KMS-11 (cell line): ENCODE results near the gene HECTD1.

Source experiments
- H2AFZ ChIP-seq: fragments of 200-600 bp; sonication (generic); 2 replicates; pipeline ENCODE4 v1.6.1; 2016; ENCODE audit warnings: antibody characterized with exemption, mixed run types, low read depth
- H3K27ac ChIP-seq: fragments of 200-600 bp; sonication (generic); 2 replicates; pipeline ENCODE4 v1.6.1; 2016; ENCODE audit warnings: mild to moderate bottlenecking, mixed run types
- H3K27me3 ChIP-seq: fragments of 200-600 bp; sonication (generic); 2 replicates; pipeline ENCODE4 v1.6.1; 2017; ENCODE audit warnings: mild to moderate bottlenecking, low read depth, mixed run types, moderate library complexity; ENCODE audit not compliant: insufficient read depth
- H3K36me3 ChIP-seq: fragments of 200-600 bp; sonication (generic); 2 replicates; pipeline ENCODE4 v1.6.1; 2017; ENCODE audit warnings: mild to moderate bottlenecking, mixed run types; ENCODE audit not compliant: insufficient read depth
- H3K4me1 ChIP-seq: fragments of 200-600 bp; sonication (generic); 2 replicates; pipeline ENCODE4 v1.6.1; 2016; ENCODE audit warnings: mild to moderate bottlenecking, low read depth, mixed run types; ENCODE audit not compliant: poor library complexity, severe bottlenecking
- H3K4me2 ChIP-seq: fragments of 200-600 bp; sonication (generic); 2 replicates; pipeline ENCODE4 v1.7.0; 2016; ENCODE audit warnings: mild to moderate bottlenecking, mixed run types
- H3K4me3 ChIP-seq: fragments of 200-600 bp; sonication (generic); IDR thresholded peaks from 2 replicates; pipeline ENCODE4 v1.6.1; 2017; ENCODE audit warnings: low read depth, low read length, mixed read lengths; ENCODE audit not compliant: insufficient read depth
- H3K79me2 ChIP-seq: fragments of 200-600 bp; sonication (generic); 2 replicates; pipeline ENCODE4 v1.6.1; 2016; ENCODE audit warnings: low read depth, mixed run types; ENCODE audit not compliant: insufficient read depth
- H3K9ac ChIP-seq: fragments of 200-600 bp; sonication (generic); 2 replicates; pipeline ENCODE4 v1.6.1; 2016; ENCODE audit warnings: mild to moderate bottlenecking, mixed run types
- H4K20me1 ChIP-seq: fragments of 200-600 bp; sonication (generic); 2 replicates; pipeline ENCODE4 v1.6.1; 2016; ENCODE audit warnings: mild to moderate bottlenecking, mixed run types; ENCODE audit not compliant: insufficient read depth
- CTCF ChIP-seq: fragments of 200-600 bp; sonication (generic); conservative IDR thresholded peaks from 2 replicates; pipeline ENCODE4 v1.6.1; 2017; ENCODE audit warnings: low read depth, mild to moderate bottlenecking, antibody characterized with exemption, low read length, moderate library complexity, mixed read lengths

HECTD1 gene

DNA sequence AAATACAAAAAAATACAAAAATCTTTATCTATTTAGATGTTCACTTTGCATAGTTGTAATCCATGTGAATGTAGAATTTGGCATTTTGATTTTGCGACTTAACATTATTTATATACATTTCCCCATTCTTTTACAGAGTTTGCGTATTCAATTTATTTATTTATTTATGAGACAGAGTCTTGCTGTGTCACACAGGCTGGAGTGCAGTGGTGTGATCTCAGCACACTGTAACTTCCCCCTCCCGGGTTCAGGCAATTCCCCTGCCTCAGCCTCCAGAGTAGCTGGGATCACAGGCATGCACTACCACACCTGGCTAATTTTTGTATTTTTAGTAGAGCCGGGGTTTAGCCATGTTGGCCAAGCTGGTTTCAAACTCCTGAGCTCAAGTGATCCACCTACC lies 156.1 kb downstream of the HECTD1 start:
- Histone ChIP-seq H3K27ac (no peak overlapping the region), H3K36me3 (no peaks in the 10 kb centered on the region), H2AFZ (no peak overlapping the region), H3K4me3 (no peak overlapping the region), H3K9ac (no peak overlapping the region), H3K4me2 (no peak overlapping the region), H3K27me3 (no peaks in the 10 kb centered on the region), H4K20me1 (no peaks in the 10 kb centered on the region), H3K79me2 (no peaks in the 10 kb centered on the region), H3K4me1 (no peaks in the 10 kb centered on the region)
- TF ChIP-seq CTCF, result no peak

DNA sequence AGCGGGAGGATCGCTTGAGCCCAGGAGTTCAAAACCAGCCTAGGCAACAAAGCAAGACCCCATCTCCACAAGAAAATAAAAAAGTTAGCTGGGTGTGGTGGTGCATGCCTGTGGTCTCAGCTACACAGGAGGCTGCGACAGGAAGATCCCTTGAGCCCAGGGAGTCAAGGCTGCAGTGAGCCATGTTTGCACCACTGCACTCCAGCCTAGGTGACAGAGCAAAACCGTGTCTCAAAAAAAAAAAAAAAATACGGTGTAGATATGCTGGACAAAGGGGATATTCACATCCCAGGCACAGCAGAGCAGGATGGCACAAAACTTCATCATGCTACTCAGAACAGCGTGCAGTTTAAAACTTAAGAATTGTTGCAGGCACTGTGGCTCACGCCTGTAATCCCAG lies 156.6 kb downstream of the HECTD1 start:
- Histone ChIP-seq H3K4me3 (no peak overlapping the region), H3K27me3 (no peaks in the 10 kb centered on the region), H3K9ac (no peak overlapping the region), H3K27ac (no peak overlapping the region), H3K4me1 (no peaks in the 10 kb centered on the region), H3K4me2 (no peak overlapping the region), H2AFZ (no peak overlapping the region), H3K36me3 (no peaks in the 10 kb centered on the region), H3K79me2 (no peaks in the 10 kb centered on the region), H4K20me1 (no peaks in the 10 kb centered on the region)
- TF ChIP-seq CTCF, result no peak
